Measurements from ENCODE around the gene LHFPL6.

LHFPL6 gene

DNA sequence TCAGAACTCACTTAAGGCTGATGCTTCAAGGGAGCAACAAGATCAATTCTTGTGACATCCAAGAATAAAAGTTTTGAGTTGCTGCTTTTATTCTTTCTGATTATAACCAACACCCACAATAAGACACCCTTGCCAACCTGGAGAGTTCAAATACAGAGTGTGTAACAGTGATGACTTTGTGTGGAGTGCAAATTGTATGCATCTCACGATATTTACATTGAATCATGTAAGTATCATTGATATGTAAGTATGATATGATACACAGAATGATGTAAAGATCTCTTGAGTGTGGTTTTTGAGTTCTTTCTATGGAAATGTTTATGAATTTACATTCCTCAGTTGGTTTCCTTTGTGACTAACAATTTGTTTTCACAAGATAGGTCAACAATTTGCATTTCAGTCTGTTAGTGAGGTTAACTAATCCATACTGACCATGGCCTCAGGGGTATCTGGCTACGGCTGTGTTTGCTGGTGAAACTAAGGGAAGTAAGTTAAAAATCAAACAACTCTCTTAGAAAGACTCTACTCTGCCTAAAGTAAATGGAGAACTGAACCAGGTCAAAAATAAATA is 12.4 kb downstream of the LHFPL6 start:
- TF ChIP-seq FOXP2 (optimal IDR thresholded peaks at IDR 0.05; ENCODE audit: borderline replicate concordance, extremely low read depth, extremely low read length, insufficient read depth) = no peak
- TF ChIP-seq, protein P1, sequence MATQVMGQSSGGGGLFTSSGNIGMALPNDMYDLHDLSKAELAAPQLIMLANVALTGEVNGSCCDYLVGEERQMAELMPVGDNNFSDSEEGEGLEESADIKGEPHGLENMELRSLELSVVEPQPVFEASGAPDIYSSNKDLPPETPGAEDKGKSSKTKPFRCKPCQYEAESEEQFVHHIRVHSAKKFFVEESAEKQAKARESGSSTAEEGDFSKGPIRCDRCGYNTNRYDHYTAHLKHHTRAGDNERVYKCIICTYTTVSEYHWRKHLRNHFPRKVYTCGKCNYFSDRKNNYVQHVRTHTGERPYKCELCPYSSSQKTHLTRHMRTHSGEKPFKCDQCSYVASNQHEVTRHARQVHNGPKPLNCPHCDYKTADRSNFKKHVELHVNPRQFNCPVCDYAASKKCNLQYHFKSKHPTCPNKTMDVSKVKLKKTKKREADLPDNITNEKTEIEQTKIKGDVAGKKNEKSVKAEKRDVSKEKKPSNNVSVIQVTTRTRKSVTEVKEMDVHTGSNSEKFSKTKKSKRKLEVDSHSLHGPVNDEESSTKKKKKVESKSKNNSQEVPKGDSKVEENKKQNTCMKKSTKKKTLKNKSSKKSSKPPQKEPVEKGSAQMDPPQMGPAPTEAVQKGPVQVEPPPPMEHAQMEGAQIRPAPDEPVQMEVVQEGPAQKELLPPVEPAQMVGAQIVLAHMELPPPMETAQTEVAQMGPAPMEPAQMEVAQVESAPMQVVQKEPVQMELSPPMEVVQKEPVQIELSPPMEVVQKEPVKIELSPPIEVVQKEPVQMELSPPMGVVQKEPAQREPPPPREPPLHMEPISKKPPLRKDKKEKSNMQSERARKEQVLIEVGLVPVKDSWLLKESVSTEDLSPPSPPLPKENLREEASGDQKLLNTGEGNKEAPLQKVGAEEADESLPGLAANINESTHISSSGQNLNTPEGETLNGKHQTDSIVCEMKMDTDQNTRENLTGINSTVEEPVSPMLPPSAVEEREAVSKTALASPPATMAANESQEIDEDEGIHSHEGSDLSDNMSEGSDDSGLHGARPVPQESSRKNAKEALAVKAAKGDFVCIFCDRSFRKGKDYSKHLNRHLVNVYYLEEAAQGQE (IDR thresholded peaks at IDR 0.05; ENCODE audit: insufficient read depth in 1 of 2, low read depth in 2 of 2, low read length in 2 of 2) = no peak
- TF ChIP-seq SIN3A (IDR thresholded peaks at IDR 0.05; ENCODE audit: borderline replicate concordance, insufficient read depth, low read length) = no peak
- no peak for TF ChIP-seq TAF1 (IDR thresholded peaks at IDR 0.05; ENCODE audit: borderline replicate concordance, insufficient read depth, low read length)
- no peak for TF ChIP-seq POLR2AphosphoS5 (IDR thresholded peaks at IDR 0.05; ENCODE audit: low read depth, low read length)

GRCh38 chr13:39588384-39588783 is 14.6 kb downstream of the LHFPL6 start:
- TF ChIP-seq SIN3A (IDR thresholded peaks at IDR 0.05; ENCODE audit: borderline replicate concordance, insufficient read depth, low read length) (no peak), POLR2AphosphoS5 (IDR thresholded peaks at IDR 0.05; ENCODE audit: low read depth, low read length) (no peak), TAF1 (IDR thresholded peaks at IDR 0.05; ENCODE audit: borderline replicate concordance, insufficient read depth, low read length) (no peak), FOXP2 (optimal IDR thresholded peaks at IDR 0.05; ENCODE audit: borderline replicate concordance, extremely low read depth, extremely low read length, insufficient read depth) (no peak)
- TF ChIP-seq, protein P1 (IDR thresholded peaks at IDR 0.05; ENCODE audit: insufficient read depth in 1 of 2, low read depth in 2 of 2, low read length in 2 of 2) = no peak

GRCh38 chr13:39587939-39588338 is 15.1 kb downstream of the LHFPL6 start:
- TF ChIP-seq TAF1 (IDR thresholded peaks at IDR 0.05; ENCODE audit: borderline replicate concordance, insufficient read depth, low read length) (no peak), FOXP2 (optimal IDR thresholded peaks at IDR 0.05; ENCODE audit: borderline replicate concordance, extremely low read depth, extremely low read length, insufficient read depth) (no peak), POLR2AphosphoS5 (IDR thresholded peaks at IDR 0.05; ENCODE audit: low read depth, low read length) (no peak), SIN3A (IDR thresholded peaks at IDR 0.05; ENCODE audit: borderline replicate concordance, insufficient read depth, low read length) (no peak)
- TF ChIP-seq, protein P1 (IDR thresholded peaks at IDR 0.05; ENCODE audit: insufficient read depth in 1 of 2, low read depth in 2 of 2, low read length in 2 of 2) = no peak

- no peak for TF ChIP-seq SIN3A (IDR thresholded peaks at IDR 0.05; ENCODE audit: borderline replicate concordance, insufficient read depth, low read length)
- TF ChIP-seq FOXP2 (optimal IDR thresholded peaks at IDR 0.05; ENCODE audit: borderline replicate concordance, extremely low read depth, extremely low read length, insufficient read depth) = no peak
- no peak for TF ChIP-seq POLR2AphosphoS5 (IDR thresholded peaks at IDR 0.05; ENCODE audit: low read depth, low read length)
- TF ChIP-seq, protein P1 (IDR thresholded peaks at IDR 0.05; ENCODE audit: insufficient read depth in 1 of 2, low read depth in 2 of 2, low read length in 2 of 2) = no peak
- no peak for TF ChIP-seq TAF1 (IDR thresholded peaks at IDR 0.05; ENCODE audit: borderline replicate concordance, insufficient read depth, low read length)
Measured at GRCh38 chr13:39586958-39587605, 15.9 kb downstream of the LHFPL6 start.
